T-helper 17 cell (primary cell): ENCODE data around the gene INO80B. TPM values are rescaled to one million over a fixed set of nuclear protein-coding genes. Genes with fewer than 3 reads are reported as not detected.
A peak's percentile ranks its signal among the peaks of the same experiment; 100 is the strongest.
"Not testable (repeated sequence)": the region's sequence is repeated elsewhere in the genome, so short reads cannot be mapped to it uniquely, and the experiment has no call there.

ENCODE experiments used
- ATAC-seq: fragments of 150-1000 bp; cut with Tn5 transposase; 2 replicates; pipeline ENCODE4 v1.10.0; 2021; ENCODE audit warnings: mild to moderate bottlenecking, moderate library complexity
- DNase-seq, 3 donors: peaks; one replicate each; pipeline versions ENCODE4 v3.0.0 to v3.0.0-alpha.2; 2020 to 2021
- H3K9me3 ChIP-seq: one replicate; pipeline ENCODE4 v1.7.0; 2013; ENCODE audit warnings: low read length, mild to moderate bottlenecking; ENCODE audit not compliant: control insufficient read depth, poor library complexity, severe bottlenecking
- H3K27ac Mint-ChIP-seq: one replicate; pipeline ENCODE4 v1.8.0; 2022; ENCODE audit warnings: mild to moderate bottlenecking, moderate library complexity, mixed read lengths
- H3K27me3 Mint-ChIP-seq: one replicate; pipeline ENCODE4 v1.8.0; 2022; ENCODE audit warnings: mixed read lengths
- H3K36me3 Mint-ChIP-seq: one replicate; pipeline ENCODE4 v1.8.0; 2022; ENCODE audit warnings: low read depth, mixed read lengths
- H3K4me1 Mint-ChIP-seq: one replicate; pipeline ENCODE4 v1.8.0; 2022; ENCODE audit warnings: mild to moderate bottlenecking, mixed read lengths
- H3K4me3 Mint-ChIP-seq: one replicate; pipeline ENCODE4 v1.8.0; 2022; ENCODE audit warnings: mild to moderate bottlenecking, moderate library complexity, mixed read lengths
- total RNA-seq, 4 donors: library from RNA in 2 of 4; stranded (reverse) in 2 of 4; gene quantifications; one replicate each; pipeline ENCODE4 v1.2.3 and lab custom pipeline; 2022 to 2026

The INO80B gene
- total RNA-seq, 2 donors from 2014 or later, result 35.1 to 45.2 TPM

GRCh38 chr2:74447230-74447999 lies 7.5 kb upstream of the INO80B start:
- no peaks in the 10 kb centered on the region for H3K9me3 ChIP-seq
- no peak overlapping the region for H3K4me3 Mint-ChIP-seq
- peaks cover 1% of the 10 kb centered on the region for H3K4me1 Mint-ChIP-seq
- no peak overlapping the region for H3K27ac Mint-ChIP-seq
- DNase-seq, result no peak
- ATAC-seq, result no peak
- no peaks in the 10 kb centered on the region for H3K36me3 Mint-ChIP-seq
- H3K27me3 Mint-ChIP-seq, result peaks cover 24% of the 10 kb centered on the region

GRCh38 chr2:74448771-74449170 lies 6.1 kb upstream of the INO80B start:
- DNase-seq, result no peak
- Mint-ChIP-seq H3K4me3 (no peak overlapping the region), H3K27ac (no peak overlapping the region), H3K36me3 (no peaks in the 10 kb centered on the region), H3K27me3 (peaks cover 23% of the 10 kb centered on the region), H3K4me1 (peaks cover 8% of the 10 kb centered on the region)
- ATAC-seq, result no peak
- no peaks in the 10 kb centered on the region for H3K9me3 ChIP-seq

- H3K27me3 Mint-ChIP-seq, result peaks cover 7% of the 10 kb centered on the region
- H3K4me3 Mint-ChIP-seq, result no peak overlapping the region
- peaks cover 5% of the 10 kb centered on the region for H3K36me3 Mint-ChIP-seq
- no peaks in the 10 kb centered on the region for H3K9me3 ChIP-seq
- peaks cover 23% of the 10 kb centered on the region for H3K4me1 Mint-ChIP-seq
- H3K27ac Mint-ChIP-seq, result no peak overlapping the region
- DNase-seq (no peak), ATAC-seq (no peak)
Measured at GRCh38 chr2:74450570-74451190, 4.2 kb upstream of the INO80B start.

- Mint-ChIP-seq H3K27ac (peak overlapping the region; percentile 100), H3K27me3 (no peaks in the 10 kb centered on the region), H3K36me3 (peaks cover 10% of the 10 kb centered on the region), H3K4me3 (peak overlapping the region; percentile 100), H3K4me1 (peaks cover 59% of the 10 kb centered on the region)
- no peak for ATAC-seq
- no peaks in the 10 kb centered on the region for H3K9me3 ChIP-seq
- no peak for DNase-seq
Measured at GRCh38 chr2:74457129-74457548, 2.3 kb downstream of the INO80B start.

- Mint-ChIP-seq H3K27me3 (no peaks in the 10 kb centered on the region), H3K27ac (peak overlapping the region; percentile 100), H3K36me3 (peaks cover 10% of the 10 kb centered on the region), H3K4me1 (peaks cover 57% of the 10 kb centered on the region), H3K4me3 (peak overlapping the region; percentile 100)
- ATAC-seq (peak; percentile 67), DNase-seq (peak; percentile 70 to 75 (median 72))
- no peaks in the 10 kb centered on the region for H3K9me3 ChIP-seq
Measured at GRCh38 chr2:74457549-74458131, 2.8 kb downstream of the INO80B start.

- H3K27me3 Mint-ChIP-seq, result no peaks in the 10 kb centered on the region
- H3K4me1 Mint-ChIP-seq, result peaks cover 56% of the 10 kb centered on the region
- H3K36me3 Mint-ChIP-seq, result peaks cover 10% of the 10 kb centered on the region
- peak within 1 kb of the TSS; percentile 100 for H3K27ac Mint-ChIP-seq
- ATAC-seq (peak; percentile 84), DNase-seq (peak; percentile 89 to 98 (median 96))
- no peaks in the 10 kb centered on the region for H3K9me3 ChIP-seq
- H3K4me3 Mint-ChIP-seq, result peak within 1 kb of the TSS; percentile 100
Measured at GRCh38 chr2:74458132-74458937, 3.4 kb downstream of the INO80B start, which contains the start of gene WBP1. WBP1 (plus strand) TSS chr2:74458438; CDS start chr2:74458603, 165 bp downstream.

- H3K36me3 Mint-ChIP-seq, result peaks cover 10% of the 10 kb centered on the region
Measured at GRCh38 chr2:74458938-74459363, 4.1 kb downstream of the INO80B start.

GRCh38 chr2:74459503-74460118 lies 4.7 kb downstream of the INO80B start:
- not testable (repeated sequence) for ATAC-seq, H3K36me3 Mint-ChIP-seq, DNase-seq, H3K27me3 Mint-ChIP-seq, H3K9me3 ChIP-seq
- H3K27ac Mint-ChIP-seq, result peak overlapping the region; percentile 100
- H3K4me3 Mint-ChIP-seq, result peak overlapping the region; percentile 100
- H3K4me1 Mint-ChIP-seq, result peaks cover 57% of the 10 kb centered on the region

More at GRCh38 chr2:74458938-74459363, 4.1 kb downstream of the INO80B start:
- peak overlapping the region; percentile 100 for H3K4me3 Mint-ChIP-seq
- H3K4me1 Mint-ChIP-seq, result peaks cover 58% of the 10 kb centered on the region
- no peaks in the 10 kb centered on the region for H3K27me3 Mint-ChIP-seq
- no peaks in the 10 kb centered on the region for H3K9me3 ChIP-seq
- DNase-seq, result no peak
- peak overlapping the region; percentile 100 for H3K27ac Mint-ChIP-seq
- no peak for ATAC-seq

- Mint-ChIP-seq H3K4me3 (peak overlapping the region; percentile 100), H3K27ac (peak overlapping the region; percentile 100), H3K4me1 (peaks cover 53% of the 10 kb centered on the region)
- not testable (repeated sequence) for DNase-seq, H3K9me3 ChIP-seq, H3K36me3 Mint-ChIP-seq, ATAC-seq, H3K27me3 Mint-ChIP-seq
Measured at GRCh38 chr2:74460187-74460586, 5.3 kb downstream of the INO80B start.

- peak overlapping the region; percentile 49 for H3K27ac Mint-ChIP-seq
- peaks cover 3% of the 10 kb centered on the region for H3K36me3 Mint-ChIP-seq
- peaks cover 47% of the 10 kb centered on the region for H3K4me1 Mint-ChIP-seq
- H3K4me3 Mint-ChIP-seq, result no peak overlapping the region
- H3K27me3 Mint-ChIP-seq, result no peaks in the 10 kb centered on the region
- no peak for DNase-seq
- no peak for ATAC-seq
- no peaks in the 10 kb centered on the region for H3K9me3 ChIP-seq
Measured at GRCh38 chr2:74461187-74462053, 6.5 kb downstream of the INO80B start.

GRCh38 chr2:74462054-74462785 lies 7.3 kb downstream of the INO80B start:
- Mint-ChIP-seq H3K36me3 (no peaks in the 10 kb centered on the region), H3K27ac (peak overlapping the region; percentile 72), H3K27me3 (no peaks in the 10 kb centered on the region), H3K4me3 (no peak overlapping the region), H3K4me1 (peaks cover 40% of the 10 kb centered on the region)
- no peaks in the 10 kb centered on the region for H3K9me3 ChIP-seq
- no peak for DNase-seq
- ATAC-seq, result no peak
